ENCODE measurements around the gene C1QL1. TPM values are rescaled to one million over a fixed set of nuclear protein-coding genes. Genes with fewer than 3 reads are reported as not detected.

Gene C1QL1
- total and polyA plus RNA-seq, 4 donors, result 6.7 to 81.8 (median 49.9) TPM

- WGBS (ENCODE audit: insufficient coverage), result 97% methylated on average over 34 of the region's 34 CpGs
- Histone ChIP-seq H3K27me3 (ENCODE audit: control insufficient read depth, insufficient read depth, low read length) (no peaks in the 10 kb centered on the region), H3K27ac (ENCODE audit: low read depth, low read length) (no peak overlapping the region), H3K4me3 (ENCODE audit: low read depth, low read length) (no peak overlapping the region), H3K9me3 (ENCODE audit: control insufficient read depth, insufficient read depth, low read length) (no peaks in the 10 kb centered on the region), H3K4me1 (ENCODE audit: control insufficient read depth, insufficient read depth, low read length) (no peaks in the 10 kb centered on the region), H3K36me3 (ENCODE audit: control insufficient read depth, insufficient read depth, low read length) (peaks cover 40% of the 10 kb centered on the region)
- no peak for DNase-seq (ENCODE audit: low read depth in 4 of 6, low spot score in 6 of 6)
Observed at GRCh38 chr17:44933824-44934744, 34.0 kb downstream of the C1QL1 start.

- no peak for DNase-seq (ENCODE audit: low read depth in 4 of 6, low spot score in 6 of 6)
- H3K4me3 ChIP-seq (ENCODE audit: low read depth, low read length), result no peak overlapping the region
- no peak overlapping the region for H3K27ac ChIP-seq (ENCODE audit: low read depth, low read length)
- H3K27me3 ChIP-seq (ENCODE audit: control insufficient read depth, insufficient read depth, low read length), result no peaks in the 10 kb centered on the region
- peaks cover 52% of the 10 kb centered on the region for H3K36me3 ChIP-seq (ENCODE audit: control insufficient read depth, insufficient read depth, low read length)
- no peaks in the 10 kb centered on the region for H3K9me3 ChIP-seq (ENCODE audit: control insufficient read depth, insufficient read depth, low read length)
- H3K4me1 ChIP-seq (ENCODE audit: control insufficient read depth, insufficient read depth, low read length), result no peaks in the 10 kb centered on the region
- 93% methylated on average over 6 of the region's 6 CpGs for WGBS (ENCODE audit: insufficient coverage)
Observed at GRCh38 chr17:44932787-44933097, 35.4 kb downstream of the C1QL1 start.

GRCh38 chr17:44932096-44932786 lies 35.9 kb downstream of the C1QL1 start:
- Histone ChIP-seq H3K4me3 (ENCODE audit: low read depth, low read length) (no peak overlapping the region), H3K9me3 (ENCODE audit: control insufficient read depth, insufficient read depth, low read length) (no peaks in the 10 kb centered on the region), H3K36me3 (ENCODE audit: control insufficient read depth, insufficient read depth, low read length) (peaks cover 55% of the 10 kb centered on the region), H3K27ac (ENCODE audit: low read depth, low read length) (no peak overlapping the region), H3K4me1 (ENCODE audit: control insufficient read depth, insufficient read depth, low read length) (no peaks in the 10 kb centered on the region), H3K27me3 (ENCODE audit: control insufficient read depth, insufficient read depth, low read length) (no peaks in the 10 kb centered on the region)
- WGBS (ENCODE audit: insufficient coverage), result 93% methylated on average over 5 of the region's 8 CpGs
- DNase-seq (ENCODE audit: low read depth in 4 of 6, low spot score in 6 of 6), result no peak

- H3K27ac ChIP-seq (ENCODE audit: low read depth, low read length), result no peak overlapping the region
- H3K4me1 ChIP-seq (ENCODE audit: control insufficient read depth, insufficient read depth, low read length), result no peaks in the 10 kb centered on the region
- H3K9me3 ChIP-seq (ENCODE audit: control insufficient read depth, insufficient read depth, low read length), result no peaks in the 10 kb centered on the region
- no peak for DNase-seq (ENCODE audit: low read depth in 4 of 6, low spot score in 6 of 6)
- H3K4me3 ChIP-seq (ENCODE audit: low read depth, low read length), result no peak overlapping the region
- 97% methylated on average over 4 of the region's 5 CpGs for WGBS (ENCODE audit: insufficient coverage)
- H3K27me3 ChIP-seq (ENCODE audit: control insufficient read depth, insufficient read depth, low read length), result no peaks in the 10 kb centered on the region
- H3K36me3 ChIP-seq (ENCODE audit: control insufficient read depth, insufficient read depth, low read length), result peaks cover 62% of the 10 kb centered on the region
Observed at GRCh38 chr17:44931376-44931775, 36.7 kb downstream of the C1QL1 start.

- peaks cover 63% of the 10 kb centered on the region for H3K36me3 ChIP-seq (ENCODE audit: control insufficient read depth, insufficient read depth, low read length)
- DNase-seq (ENCODE audit: low read depth in 4 of 6, low spot score in 6 of 6), result no peak
- no peak overlapping the region for H3K27ac ChIP-seq (ENCODE audit: low read depth, low read length)
Observed at GRCh38 chr17:44930667-44931066, 37.4 kb downstream of the C1QL1 start.

GRCh38 chr17:44928950-44929720 lies 39.0 kb downstream of the C1QL1 start:
- H3K27ac ChIP-seq (ENCODE audit: low read depth, low read length), result no peak overlapping the region
- 93% methylated on average over 7 of the region's 7 CpGs for WGBS (ENCODE audit: insufficient coverage)
- H3K4me1 ChIP-seq (ENCODE audit: control insufficient read depth, insufficient read depth, low read length), result peaks cover 3% of the 10 kb centered on the region
- H3K36me3 ChIP-seq (ENCODE audit: control insufficient read depth, insufficient read depth, low read length), result peaks cover 49% of the 10 kb centered on the region
- H3K27me3 ChIP-seq (ENCODE audit: control insufficient read depth, insufficient read depth, low read length), result no peaks in the 10 kb centered on the region
- H3K4me3 ChIP-seq (ENCODE audit: low read depth, low read length), result no peak overlapping the region
- DNase-seq (ENCODE audit: low read depth in 4 of 6, low spot score in 6 of 6), result no peak
- H3K9me3 ChIP-seq (ENCODE audit: control insufficient read depth, insufficient read depth, low read length), result no peaks in the 10 kb centered on the region

More at GRCh38 chr17:44930667-44931066, 37.4 kb downstream of the C1QL1 start:
- H3K4me1 ChIP-seq (ENCODE audit: control insufficient read depth, insufficient read depth, low read length), result no peaks in the 10 kb centered on the region
- no peaks in the 10 kb centered on the region for H3K9me3 ChIP-seq (ENCODE audit: control insufficient read depth, insufficient read depth, low read length)
- no peak overlapping the region for H3K4me3 ChIP-seq (ENCODE audit: low read depth, low read length)
- 93% methylated on average over 2 of the region's 6 CpGs for WGBS (ENCODE audit: insufficient coverage)
- H3K27me3 ChIP-seq (ENCODE audit: control insufficient read depth, insufficient read depth, low read length), result no peaks in the 10 kb centered on the region

- DNase-seq (ENCODE audit: low read depth in 4 of 6, low spot score in 6 of 6), result no peak
- Histone ChIP-seq H3K27me3 (ENCODE audit: control insufficient read depth, insufficient read depth, low read length) (no peaks in the 10 kb centered on the region), H3K4me1 (ENCODE audit: control insufficient read depth, insufficient read depth, low read length) (peaks cover 12% of the 10 kb centered on the region), H3K4me3 (ENCODE audit: low read depth, low read length) (no peak overlapping the region), H3K27ac (ENCODE audit: low read depth, low read length) (no peak overlapping the region), H3K36me3 (ENCODE audit: control insufficient read depth, insufficient read depth, low read length) (peaks cover 43% of the 10 kb centered on the region), H3K9me3 (ENCODE audit: control insufficient read depth, insufficient read depth, low read length) (no peaks in the 10 kb centered on the region)
- 94% methylated on average over 14 of the region's 15 CpGs for WGBS (ENCODE audit: insufficient coverage)
Observed at GRCh38 chr17:44928136-44928535, 40.0 kb downstream of the C1QL1 start.

GRCh38 chr17:44927696-44928095 lies 40.4 kb downstream of the C1QL1 start:
- no peak for DNase-seq (ENCODE audit: low read depth in 4 of 6, low spot score in 6 of 6)
- Histone ChIP-seq H3K36me3 (ENCODE audit: control insufficient read depth, insufficient read depth, low read length) (peaks cover 41% of the 10 kb centered on the region), H3K4me3 (ENCODE audit: low read depth, low read length) (no peak overlapping the region), H3K27ac (ENCODE audit: low read depth, low read length) (no peak overlapping the region), H3K9me3 (ENCODE audit: control insufficient read depth, insufficient read depth, low read length) (no peaks in the 10 kb centered on the region), H3K4me1 (ENCODE audit: control insufficient read depth, insufficient read depth, low read length) (peaks cover 17% of the 10 kb centered on the region), H3K27me3 (ENCODE audit: control insufficient read depth, insufficient read depth, low read length) (no peaks in the 10 kb centered on the region)
- WGBS (ENCODE audit: insufficient coverage), result 100% methylated on average over 3 of the region's 3 CpGs

GRCh38 chr17:44926821-44927525 lies 41.1 kb downstream of the C1QL1 start:
- Histone ChIP-seq H3K36me3 (ENCODE audit: control insufficient read depth, insufficient read depth, low read length) (peaks cover 36% of the 10 kb centered on the region), H3K27ac (ENCODE audit: low read depth, low read length) (no peak overlapping the region), H3K4me3 (ENCODE audit: low read depth, low read length) (no peak overlapping the region), H3K9me3 (ENCODE audit: control insufficient read depth, insufficient read depth, low read length) (no peaks in the 10 kb centered on the region), H3K27me3 (ENCODE audit: control insufficient read depth, insufficient read depth, low read length) (no peaks in the 10 kb centered on the region), H3K4me1 (ENCODE audit: control insufficient read depth, insufficient read depth, low read length) (peaks cover 24% of the 10 kb centered on the region)
- 94% methylated on average over 9 of the region's 15 CpGs for WGBS (ENCODE audit: insufficient coverage)
- DNase-seq (ENCODE audit: low read depth in 4 of 6, low spot score in 6 of 6), result no peak
